ENCODE measurements around the gene RAPGEF4.

RAPGEF4 gene

DNA sequence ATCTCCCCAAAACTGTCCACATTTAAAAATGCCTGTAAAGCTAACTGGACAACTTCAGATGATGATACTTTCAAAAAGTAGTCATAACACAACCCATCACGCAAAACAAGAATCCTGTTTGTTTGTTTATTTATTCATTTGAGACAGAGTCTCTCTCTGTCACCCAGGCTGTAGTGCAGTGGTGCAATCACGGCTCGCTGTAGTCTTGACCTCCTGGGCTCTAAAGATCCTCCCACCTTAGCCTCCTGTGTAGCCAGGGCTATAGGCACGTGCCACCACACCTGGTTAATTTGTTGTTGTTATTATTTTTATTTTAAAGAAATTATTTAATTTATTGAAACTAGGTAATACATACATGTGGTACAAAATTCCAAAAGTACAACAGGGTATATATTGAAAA is 94.8 kb downstream of the RAPGEF4 start:
- DNase-seq = no peak

DNA sequence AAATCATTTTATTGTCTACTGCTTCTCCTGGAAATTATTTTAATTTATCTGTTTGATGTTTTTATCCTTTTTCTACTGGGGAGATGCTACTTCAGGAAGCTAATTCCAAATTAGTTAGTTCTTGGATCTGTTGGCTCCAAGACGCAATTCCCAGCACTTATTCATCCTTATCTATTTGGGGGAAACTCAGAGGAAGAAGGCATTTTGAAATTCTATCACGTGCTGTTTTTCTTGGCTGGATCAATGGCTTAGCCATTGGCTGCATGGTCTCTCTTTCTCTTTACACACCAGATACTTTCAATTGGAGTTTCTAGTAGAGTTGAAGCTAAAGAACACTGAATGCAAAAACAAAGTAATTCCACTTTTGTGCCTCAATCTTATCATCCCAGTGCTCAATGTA is 98.3 kb downstream of the RAPGEF4 start:
- DNase-seq = peak; percentile 28

GRCh38 chr2:172834881-172835280 is 99.2 kb downstream of the RAPGEF4 start:
- no peak for DNase-seq

DNA sequence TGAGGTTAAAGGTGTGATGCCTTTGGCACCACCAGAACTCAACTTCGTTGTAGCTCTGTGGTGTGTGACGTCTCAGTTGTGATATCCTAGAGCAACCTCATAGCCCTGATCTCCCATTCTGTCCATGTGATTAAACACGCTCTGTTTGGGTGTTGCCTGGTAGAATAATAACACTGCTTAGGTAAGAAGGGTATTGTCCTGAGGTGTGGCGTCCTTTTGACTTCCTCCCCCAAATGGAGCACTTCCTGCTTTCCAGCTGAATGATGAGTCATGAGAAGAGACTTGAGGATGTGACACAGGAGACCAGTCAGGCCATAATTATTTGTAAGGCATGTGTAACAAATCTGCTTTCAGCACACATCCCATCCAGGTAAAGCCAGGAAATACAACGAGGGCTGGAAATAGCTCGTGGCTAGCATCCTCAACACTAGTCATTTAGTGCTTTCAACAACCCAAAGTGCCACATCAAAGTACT is 100.7 kb downstream of the RAPGEF4 start:
- peak; percentile 81 for DNase-seq

- DNase-seq = no peak
These were observed 101.2 kb downstream of the RAPGEF4 start for GRCh38 chr2:172836827-172837226.

DNA sequence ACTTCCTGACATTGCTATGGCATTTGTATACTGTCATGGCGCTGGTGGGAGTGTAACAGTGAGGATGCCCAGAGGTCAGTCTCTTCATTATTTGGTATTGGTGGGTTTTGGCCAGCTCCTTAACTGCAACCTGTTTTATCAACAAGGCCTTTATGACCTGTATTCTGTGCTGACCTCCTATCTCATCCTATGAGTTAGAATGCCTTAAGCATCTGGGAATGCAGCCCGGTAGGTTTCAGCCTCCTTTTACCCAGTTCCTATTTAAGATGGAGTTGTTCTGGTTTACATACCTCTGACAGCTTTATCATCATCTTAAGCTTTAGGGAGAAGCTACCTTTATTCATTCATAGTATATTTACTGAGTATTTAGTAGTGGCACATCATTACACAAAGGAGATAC is 103.8 kb downstream of the RAPGEF4 start:
- no peak for DNase-seq

GRCh38 chr2:172842511-172843265 is 107.0 kb downstream of the RAPGEF4 start:
- DNase-seq = no peak

- no peak for DNase-seq
These were observed 107.6 kb downstream of the RAPGEF4 start for GRCh38 chr2:172843266-172843582.

DNA sequence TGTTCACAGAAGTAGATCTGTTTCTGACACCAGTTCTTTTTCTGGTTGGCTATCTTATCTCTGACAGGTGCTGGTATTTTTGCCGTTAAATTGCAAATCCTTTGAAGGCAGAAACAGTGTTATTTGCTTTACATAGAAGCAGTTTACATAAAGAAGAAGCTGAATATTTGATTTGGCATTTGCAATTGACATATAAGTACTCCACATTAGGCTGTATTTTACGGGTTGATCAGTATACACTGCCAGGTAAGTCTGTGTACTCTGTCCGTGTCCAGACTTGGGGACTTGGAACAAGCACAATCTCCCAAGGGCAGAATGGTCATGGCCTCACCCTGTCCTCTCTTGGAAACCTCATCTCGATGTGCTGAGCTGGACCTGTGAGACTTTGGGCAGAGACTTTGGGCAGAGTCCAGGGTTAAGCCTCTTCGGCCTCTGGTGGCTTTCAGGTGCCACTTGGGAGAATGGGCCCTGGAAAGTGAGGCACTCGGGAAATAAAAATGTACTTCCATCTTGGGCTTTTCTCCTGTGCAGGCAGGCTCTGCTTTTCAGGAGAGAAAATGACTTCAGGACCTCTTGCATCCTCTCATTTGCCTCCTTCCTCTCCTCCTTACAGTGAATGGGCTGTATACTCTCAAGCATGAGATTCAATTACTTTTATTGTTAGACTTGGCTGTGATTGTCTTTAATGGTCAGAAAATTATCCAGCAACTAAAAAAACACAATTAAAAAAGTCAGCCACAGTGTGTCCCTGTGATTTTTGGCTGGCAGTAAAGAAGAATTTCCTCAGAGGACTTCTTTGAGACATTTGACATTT is 108.5 kb downstream of the RAPGEF4 start:
- DNase-seq = no peak

DNA sequence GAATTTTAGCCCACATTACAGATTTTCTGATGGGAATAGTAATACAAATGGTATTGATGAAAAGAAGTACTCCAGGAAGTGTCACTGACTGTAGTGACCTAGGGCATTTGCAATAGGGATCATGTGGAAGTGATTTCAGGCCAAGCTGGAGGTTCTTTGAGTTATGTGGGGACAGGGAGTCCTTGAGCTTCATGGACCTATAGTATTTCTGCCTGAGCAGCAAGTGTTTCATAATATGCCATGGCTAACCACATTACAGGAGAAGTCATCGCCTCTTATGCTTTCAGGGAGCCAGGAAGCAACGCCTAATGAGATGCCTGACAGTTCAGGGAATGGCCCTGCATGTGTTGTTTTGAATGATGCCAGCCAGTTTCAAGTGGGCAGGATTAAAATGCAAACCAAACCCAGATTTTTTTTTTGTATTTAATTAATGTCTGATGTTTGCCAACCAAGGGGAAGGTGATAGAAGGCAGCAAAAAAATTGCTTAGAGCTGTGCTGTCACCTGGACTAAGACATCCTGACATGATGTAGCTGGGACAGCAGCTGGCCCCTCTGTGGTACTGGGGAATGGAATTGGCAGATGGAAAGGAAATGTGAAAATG is 109.5 kb downstream of the RAPGEF4 start:
- no peak for DNase-seq

DNA sequence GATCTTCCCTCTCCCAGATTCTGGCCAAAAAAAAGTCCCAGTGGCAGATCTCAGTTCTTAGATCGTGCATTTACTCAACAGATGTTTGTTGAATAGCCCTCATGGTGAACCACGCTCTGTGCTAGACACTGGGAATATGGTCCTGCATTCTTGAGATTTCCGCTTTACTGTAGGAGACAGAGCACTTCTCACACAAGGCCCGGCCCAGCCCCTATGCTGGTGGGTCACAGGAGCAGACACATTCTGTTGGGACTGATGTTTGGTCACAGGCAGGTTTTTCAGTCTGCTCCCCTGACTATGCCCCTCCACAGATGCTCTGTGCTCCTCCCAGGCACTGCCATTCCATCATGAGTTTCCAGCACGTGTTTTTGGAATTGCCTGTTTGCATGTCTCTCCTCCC is 110.9 kb downstream of the RAPGEF4 start:
- no peak for DNase-seq

DNA sequence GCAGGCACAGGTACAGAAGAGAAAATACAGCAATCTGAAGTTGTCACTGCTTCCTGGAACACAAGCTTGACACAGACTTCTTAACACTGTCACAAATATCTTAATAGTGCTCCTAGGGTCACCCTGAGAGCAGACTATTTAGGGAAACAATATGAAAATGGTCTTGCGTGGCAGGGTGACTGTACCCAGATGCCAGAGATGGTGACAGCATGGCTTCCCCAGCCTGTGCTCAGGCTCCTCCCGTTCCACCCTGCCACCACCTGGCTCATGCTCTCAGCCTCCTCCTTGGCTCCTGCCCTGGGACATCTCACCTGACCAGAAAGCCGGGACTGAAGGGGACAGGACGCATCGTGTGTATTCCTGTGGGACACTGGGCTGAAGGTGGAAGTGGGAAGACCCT is 111.5 kb downstream of the RAPGEF4 start:
- no peak for DNase-seq

- no peak for DNase-seq
These were observed 112.9 kb downstream of the RAPGEF4 start for GRCh38 chr2:172848519-172848918.

DNA sequence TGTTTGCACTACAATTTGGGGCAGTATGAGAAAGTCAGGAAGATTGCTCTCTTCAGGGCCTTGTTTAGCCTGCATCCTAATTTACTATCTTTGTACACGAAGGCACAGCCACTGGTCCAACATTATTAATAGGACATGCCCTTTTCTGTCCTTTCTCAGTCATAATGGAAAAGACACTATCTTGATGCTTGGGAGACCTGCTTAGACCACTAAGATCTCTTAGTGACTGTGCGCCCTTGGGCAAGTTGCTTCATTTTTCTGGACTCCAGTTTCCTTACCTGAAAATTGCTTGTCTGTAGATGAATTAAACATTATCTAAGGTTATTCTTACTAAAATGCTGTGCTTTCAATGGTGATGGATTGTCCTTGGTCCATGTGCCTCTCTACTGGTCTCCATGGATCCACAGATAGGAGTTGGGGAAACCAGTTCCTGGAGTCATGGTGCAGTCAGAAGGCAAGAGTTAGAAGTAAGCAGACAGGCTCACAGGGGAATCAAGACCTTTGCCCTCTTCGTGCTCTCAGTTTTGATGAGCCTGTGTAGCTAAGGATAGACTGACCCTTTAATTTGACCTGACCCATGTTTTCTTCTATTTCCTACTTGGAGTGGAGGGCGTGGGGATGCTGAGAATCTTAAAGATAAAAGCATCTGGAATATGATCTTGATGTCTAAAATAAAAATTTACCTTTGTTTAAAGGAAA is 114.0 kb downstream of the RAPGEF4 start:
- DNase-seq = no peak

DNA sequence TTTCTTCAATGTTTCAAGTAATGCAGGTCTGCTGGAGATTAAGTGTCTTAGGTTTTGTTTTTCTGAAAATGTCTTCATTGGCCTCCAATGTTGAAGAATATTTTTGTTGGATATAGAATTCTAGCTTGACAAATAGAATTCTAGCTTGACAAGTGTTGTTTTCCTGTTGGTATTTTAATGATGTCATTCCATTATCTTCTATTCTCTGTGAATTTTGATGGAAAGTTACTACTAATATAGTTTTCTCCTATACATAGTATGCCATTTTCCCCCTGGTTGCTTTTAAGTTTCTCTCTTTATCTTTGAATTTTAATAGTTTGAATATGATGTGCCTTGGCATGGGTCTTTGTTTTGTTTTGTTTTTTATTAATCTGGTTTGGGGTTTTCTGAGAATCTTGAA is 119.9 kb downstream of the RAPGEF4 start:
- no peak for DNase-seq

- DNase-seq = no peak
These were observed 121.0 kb downstream of the RAPGEF4 start for GRCh38 chr2:172856606-172857005.

- DNase-seq = no peak
These were observed 122.8 kb downstream of the RAPGEF4 start for GRCh38 chr2:172858473-172858745.

GRCh38 chr2:172859581-172860335 is 124.1 kb downstream of the RAPGEF4 start:
- no peak for DNase-seq

GRCh38 chr2:172860336-172860707 is 124.7 kb downstream of the RAPGEF4 start:
- DNase-seq = no peak

DNA sequence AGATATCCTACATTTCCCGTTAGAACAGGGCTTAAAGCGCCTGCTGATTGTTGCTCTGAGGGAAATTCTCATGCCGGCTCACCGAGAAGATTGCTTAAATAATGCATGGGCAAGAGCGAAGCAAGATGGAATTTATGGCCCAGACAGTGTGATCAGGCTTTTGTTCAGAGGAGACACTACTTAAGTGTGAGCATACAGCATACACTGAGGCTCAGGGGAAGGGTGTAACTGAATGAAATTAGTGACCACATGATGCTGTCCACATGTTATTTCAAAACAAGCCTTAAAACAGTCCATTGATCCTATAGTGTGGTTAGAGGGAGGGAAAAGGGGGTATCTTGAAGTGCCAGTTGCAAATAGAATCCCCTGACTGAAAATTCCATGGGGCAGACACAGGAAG is 125.5 kb downstream of the RAPGEF4 start:
- no peak for DNase-seq

DNA sequence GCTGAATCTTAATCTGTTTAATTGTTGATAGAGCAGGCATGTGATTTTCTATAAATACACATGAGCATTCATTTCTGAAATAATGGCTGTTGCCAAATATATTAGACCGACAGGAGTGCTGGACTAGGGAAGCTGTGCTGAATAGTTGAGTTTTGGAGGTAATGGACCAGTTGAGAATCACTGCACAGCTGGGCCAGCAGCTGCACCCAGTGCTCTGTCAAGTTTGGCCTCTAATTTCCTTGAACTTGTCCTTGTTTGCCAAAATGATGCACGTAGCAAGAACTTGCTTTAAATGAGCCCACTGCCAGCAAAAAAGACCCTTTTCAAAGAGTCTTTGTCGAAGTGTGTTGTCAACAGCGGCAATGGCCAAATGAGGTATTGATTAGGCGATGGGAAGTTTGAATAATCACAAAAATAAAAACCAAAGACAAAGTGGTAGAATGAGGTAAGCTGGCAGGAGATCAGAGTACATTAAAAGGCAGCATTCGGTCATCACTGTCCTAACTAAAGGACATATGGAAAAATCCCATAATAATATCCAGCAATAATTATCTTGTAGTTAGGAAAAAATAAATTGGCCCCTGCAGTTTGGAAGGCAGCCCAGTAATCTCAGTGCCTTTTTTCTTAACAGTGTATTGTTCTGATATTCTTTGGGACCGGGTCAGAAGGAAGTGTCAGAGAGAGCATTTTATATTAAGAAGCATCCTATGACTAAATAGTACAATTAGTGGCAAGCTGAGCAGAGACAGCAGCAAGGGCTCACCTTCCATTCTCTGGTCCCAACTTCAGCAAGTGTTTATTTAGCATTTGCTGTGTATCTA is 126.2 kb downstream of the RAPGEF4 start:
- DNase-seq = no peak

- DNase-seq = no peak
These were observed 127.7 kb downstream of the RAPGEF4 start for GRCh38 chr2:172863341-172863740.
